GM12864 (cell line): ENCODE data around the gene SHLD1.

Experiments
- DNase-seq: peaks from one replicate; pipeline ENCODE4 v3.0.0-alpha.2; 2011; ENCODE audit warnings: low read depth
- H3K4me3 ChIP-seq: 2 replicates; pipeline ENCODE4 v1.5.1; 2011; ENCODE audit warnings: mild to moderate bottlenecking, low read depth, low read length, control low read depth
- TF ChIP-seq, protein P1 (sequence below): IDR thresholded peaks from 2 replicates; pipeline ENCODE4 v1.5.1; 2011; ENCODE audit warnings: low read depth, mild to moderate bottlenecking, moderate library complexity, low read length, control low read depth, inconsistent platforms; ENCODE audit errors: missing control alignments

The SHLD1 gene

GRCh38 chr20:5821627-5822215 lies 71.5 kb downstream of the SHLD1 start:
- TF ChIP-seq, protein P1, sequence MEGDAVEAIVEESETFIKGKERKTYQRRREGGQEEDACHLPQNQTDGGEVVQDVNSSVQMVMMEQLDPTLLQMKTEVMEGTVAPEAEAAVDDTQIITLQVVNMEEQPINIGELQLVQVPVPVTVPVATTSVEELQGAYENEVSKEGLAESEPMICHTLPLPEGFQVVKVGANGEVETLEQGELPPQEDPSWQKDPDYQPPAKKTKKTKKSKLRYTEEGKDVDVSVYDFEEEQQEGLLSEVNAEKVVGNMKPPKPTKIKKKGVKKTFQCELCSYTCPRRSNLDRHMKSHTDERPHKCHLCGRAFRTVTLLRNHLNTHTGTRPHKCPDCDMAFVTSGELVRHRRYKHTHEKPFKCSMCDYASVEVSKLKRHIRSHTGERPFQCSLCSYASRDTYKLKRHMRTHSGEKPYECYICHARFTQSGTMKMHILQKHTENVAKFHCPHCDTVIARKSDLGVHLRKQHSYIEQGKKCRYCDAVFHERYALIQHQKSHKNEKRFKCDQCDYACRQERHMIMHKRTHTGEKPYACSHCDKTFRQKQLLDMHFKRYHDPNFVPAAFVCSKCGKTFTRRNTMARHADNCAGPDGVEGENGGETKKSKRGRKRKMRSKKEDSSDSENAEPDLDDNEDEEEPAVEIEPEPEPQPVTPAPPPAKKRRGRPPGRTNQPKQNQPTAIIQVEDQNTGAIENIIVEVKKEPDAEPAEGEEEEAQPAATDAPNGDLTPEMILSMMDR: no peak
- no peak for DNase-seq

DNA sequence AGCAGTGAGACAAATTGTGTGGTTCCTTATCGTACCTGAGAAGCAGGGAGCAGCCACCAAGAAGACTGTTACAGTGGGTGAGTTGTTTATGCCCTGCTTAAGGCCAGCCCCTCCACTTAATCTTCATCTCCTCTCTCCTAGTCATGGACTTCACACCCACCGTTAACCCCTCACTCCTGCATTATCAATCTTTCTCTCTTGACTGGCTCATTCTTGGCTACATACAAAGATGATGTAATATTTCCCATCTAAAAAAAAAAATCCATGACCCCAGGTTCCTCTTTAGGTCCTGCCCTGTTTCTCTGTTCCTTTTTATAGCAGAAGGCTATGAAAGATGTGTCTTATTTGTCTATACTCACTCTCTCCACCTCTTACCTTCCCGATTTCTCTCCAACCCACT lies 72.4 kb downstream of the SHLD1 start:
- no peak overlapping the region for H3K4me3 ChIP-seq
- TF ChIP-seq, protein P1: no peak
- no peak for DNase-seq

More at GRCh38 chr20:5821627-5822215, 71.5 kb downstream of the SHLD1 start:
- H3K4me3 ChIP-seq: no peak overlapping the region

DNA sequence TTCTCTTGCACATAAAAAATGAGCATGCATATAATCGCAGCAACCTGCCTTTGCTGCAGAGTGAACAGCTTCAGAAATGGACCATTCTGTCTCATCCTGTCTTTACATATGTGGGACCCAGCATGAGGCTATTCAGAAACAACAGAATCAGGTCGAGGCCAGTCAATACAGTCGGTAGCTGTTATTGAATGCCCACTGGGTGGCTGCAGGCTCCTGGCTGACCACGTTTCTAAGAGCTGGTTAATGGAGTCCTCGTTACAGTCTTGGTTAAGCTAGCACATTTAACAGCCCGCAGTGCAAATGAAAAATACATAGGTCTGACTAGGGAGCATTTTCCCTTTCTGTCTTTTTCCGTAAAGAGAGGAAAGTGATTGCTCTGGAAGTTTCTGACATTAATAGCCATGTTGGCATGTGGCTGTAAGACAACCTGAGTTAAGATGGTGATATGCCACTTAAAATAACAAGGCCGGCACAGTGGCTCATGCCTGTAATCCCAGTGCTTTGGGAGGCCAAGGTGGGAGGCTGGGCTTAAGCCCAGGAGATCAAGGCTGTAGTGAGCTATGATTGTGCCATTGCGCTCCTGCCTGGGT lies 75.0 kb downstream of the SHLD1 start:
- DNase-seq: no peak
- no peak overlapping the region for H3K4me3 ChIP-seq
- TF ChIP-seq, protein P1: no peak

GRCh38 chr20:5827098-5827853 lies 77.1 kb downstream of the SHLD1 start:
- TF ChIP-seq, protein P1: no peak
- DNase-seq: no peak
- no peak overlapping the region for H3K4me3 ChIP-seq

DNA sequence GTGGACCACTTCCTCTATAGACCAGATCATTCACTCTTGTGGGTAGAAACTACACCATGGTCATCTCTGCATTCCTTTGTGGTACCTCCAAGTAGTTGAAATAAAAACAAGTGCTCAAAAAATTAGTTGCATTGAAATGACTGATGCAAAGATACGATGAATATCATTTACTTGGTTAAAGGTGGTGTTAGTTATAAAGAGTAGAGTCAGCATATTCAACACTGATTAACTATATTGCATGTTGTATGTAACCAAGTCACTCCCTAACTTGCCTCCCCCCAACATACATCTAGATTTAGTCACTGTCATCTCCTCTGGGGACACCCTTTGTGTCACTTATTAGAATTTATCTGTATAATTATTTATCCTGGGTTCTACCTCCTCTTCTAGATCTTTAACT lies 77.7 kb downstream of the SHLD1 start:
- TF ChIP-seq, protein P1: no peak
- no peak overlapping the region for H3K4me3 ChIP-seq
- DNase-seq: no peak

GRCh38 chr20:5829241-5829809 lies 79.1 kb downstream of the SHLD1 start:
- TF ChIP-seq, protein P1: no peak
- DNase-seq: no peak
- no peak overlapping the region for H3K4me3 ChIP-seq
